ENCODE measurements around the gene CDH24.

DNA sequence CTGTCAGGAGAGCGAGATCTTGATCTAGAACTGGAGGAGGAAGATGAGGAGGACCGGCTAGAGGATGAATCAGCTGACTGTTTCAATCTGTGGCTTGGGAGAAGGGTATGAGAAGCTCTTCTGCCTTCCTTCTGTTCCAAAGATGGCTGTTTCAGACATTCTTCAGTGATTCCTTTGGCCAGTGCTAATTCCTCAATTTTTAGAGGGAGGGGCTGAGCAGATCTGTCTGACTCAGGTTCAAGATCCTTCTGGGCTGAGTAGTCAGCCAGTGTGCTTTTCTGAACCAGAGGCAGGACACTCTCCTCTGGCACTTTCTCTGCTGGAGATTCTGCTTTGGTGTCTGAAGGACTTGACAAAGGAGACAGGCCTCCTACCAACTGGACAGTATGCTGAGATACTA, 22.4 kb upstream of the CDH24 start:
- no peak for TF ChIP-seq CTCF (IDR thresholded peaks at IDR 0.05; ENCODE audit: insufficient read depth, low read length)
- no peak for TF ChIP-seq POLR2AphosphoS5 (IDR thresholded peaks at IDR 0.05; ENCODE audit: low read depth)
- TF ChIP-seq, protein P1, sequence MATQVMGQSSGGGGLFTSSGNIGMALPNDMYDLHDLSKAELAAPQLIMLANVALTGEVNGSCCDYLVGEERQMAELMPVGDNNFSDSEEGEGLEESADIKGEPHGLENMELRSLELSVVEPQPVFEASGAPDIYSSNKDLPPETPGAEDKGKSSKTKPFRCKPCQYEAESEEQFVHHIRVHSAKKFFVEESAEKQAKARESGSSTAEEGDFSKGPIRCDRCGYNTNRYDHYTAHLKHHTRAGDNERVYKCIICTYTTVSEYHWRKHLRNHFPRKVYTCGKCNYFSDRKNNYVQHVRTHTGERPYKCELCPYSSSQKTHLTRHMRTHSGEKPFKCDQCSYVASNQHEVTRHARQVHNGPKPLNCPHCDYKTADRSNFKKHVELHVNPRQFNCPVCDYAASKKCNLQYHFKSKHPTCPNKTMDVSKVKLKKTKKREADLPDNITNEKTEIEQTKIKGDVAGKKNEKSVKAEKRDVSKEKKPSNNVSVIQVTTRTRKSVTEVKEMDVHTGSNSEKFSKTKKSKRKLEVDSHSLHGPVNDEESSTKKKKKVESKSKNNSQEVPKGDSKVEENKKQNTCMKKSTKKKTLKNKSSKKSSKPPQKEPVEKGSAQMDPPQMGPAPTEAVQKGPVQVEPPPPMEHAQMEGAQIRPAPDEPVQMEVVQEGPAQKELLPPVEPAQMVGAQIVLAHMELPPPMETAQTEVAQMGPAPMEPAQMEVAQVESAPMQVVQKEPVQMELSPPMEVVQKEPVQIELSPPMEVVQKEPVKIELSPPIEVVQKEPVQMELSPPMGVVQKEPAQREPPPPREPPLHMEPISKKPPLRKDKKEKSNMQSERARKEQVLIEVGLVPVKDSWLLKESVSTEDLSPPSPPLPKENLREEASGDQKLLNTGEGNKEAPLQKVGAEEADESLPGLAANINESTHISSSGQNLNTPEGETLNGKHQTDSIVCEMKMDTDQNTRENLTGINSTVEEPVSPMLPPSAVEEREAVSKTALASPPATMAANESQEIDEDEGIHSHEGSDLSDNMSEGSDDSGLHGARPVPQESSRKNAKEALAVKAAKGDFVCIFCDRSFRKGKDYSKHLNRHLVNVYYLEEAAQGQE (IDR thresholded peaks at IDR 0.05; ENCODE audit: insufficient replicate concordance, low read depth) = no peak
- TF ChIP-seq SPI1 (IDR thresholded peaks at IDR 0.05; ENCODE audit: borderline replicate concordance, low read depth) = no peak
- no peak for TF ChIP-seq GABPA (IDR thresholded peaks at IDR 0.05; ENCODE audit: low read depth)

All from HL-60 (cell line).